ENCODE data around the gene HIRA. TPM values are rescaled to one million over a fixed set of nuclear protein-coding genes. Genes with fewer than 3 reads are reported as not detected.
A peak's percentile ranks its signal among the peaks of the same experiment; 100 is the strongest.
"Not testable (repeated sequence)": the region's sequence is repeated elsewhere in the genome, so short reads cannot be mapped to it uniquely, and the experiment has no call there.

HIRA gene
- polyA plus RNA-seq, 5 donors: 21.1 to 28.3 (median 25.5) TPM

DNA sequence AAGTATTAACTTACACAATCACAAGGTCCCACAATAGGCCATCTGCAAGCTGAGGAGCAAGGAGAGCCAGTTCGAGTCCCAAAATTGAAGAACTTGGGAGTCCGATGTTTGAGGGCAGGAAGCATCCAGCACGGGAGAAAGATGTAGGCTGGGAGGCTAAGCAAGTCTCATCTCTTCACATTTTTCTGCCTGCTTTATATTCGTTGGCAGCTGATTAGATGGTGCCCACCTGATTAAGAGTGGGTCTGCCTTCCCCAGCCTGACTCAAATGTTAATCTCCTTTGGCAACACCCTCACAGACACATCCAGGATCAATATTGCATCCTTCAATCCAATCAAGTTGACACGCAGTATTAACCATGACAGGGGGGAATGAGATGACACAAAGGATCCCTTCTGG, 101.3 kb downstream of the HIRA start:
- DNase-seq: not testable (repeated sequence)

DNA sequence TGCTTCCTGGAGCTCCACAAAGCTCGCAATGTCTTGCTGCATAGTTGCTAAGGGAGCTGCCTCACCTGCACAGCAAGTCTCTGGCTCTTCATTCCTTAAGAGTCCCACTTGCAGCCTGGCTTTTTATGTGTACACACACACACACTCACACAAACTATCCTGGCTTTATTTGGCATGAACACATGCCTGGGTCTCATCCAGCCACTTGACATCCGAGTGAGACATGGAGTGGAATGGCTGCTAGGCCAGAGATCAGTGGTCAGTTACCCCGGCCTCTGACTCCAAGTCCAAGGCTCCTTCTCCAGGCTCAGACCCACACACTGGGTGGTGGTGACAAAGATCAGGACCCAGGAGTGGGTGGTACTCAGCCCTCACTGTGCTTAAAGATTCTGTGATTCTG, 102.1 kb downstream of the HIRA start:
- no peak for DNase-seq

DNA sequence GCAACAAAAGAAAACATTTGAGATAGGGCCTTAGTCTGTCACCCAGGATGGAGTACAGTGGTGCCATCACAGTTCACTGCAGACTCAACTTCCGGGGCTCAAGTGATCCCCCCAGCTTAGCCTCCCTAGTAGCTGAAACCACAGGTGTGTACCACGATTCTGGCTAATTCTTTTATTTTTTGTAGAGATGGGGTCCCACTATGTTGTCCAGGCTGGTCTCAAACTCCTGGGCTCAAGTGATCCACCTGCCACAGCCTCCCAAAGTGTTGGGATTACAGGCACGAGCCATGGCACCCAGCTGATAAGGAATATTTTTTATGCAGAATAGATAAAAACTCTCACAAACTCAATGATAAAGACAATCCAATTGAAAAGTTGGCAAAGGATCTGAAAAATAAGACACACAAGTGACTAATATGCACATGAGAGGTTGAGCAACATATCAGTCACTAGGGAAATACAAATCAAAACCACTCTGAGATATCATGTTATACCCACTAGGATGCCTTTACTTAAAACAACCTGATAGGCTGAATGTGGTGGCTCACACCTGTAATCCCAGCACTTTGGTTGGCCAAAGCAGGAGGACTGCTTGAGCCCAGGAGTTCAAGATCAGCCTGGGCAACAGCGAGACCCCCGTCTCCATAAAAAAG, 106.1 kb downstream of the HIRA start:
- DNase-seq: no peak

DNA sequence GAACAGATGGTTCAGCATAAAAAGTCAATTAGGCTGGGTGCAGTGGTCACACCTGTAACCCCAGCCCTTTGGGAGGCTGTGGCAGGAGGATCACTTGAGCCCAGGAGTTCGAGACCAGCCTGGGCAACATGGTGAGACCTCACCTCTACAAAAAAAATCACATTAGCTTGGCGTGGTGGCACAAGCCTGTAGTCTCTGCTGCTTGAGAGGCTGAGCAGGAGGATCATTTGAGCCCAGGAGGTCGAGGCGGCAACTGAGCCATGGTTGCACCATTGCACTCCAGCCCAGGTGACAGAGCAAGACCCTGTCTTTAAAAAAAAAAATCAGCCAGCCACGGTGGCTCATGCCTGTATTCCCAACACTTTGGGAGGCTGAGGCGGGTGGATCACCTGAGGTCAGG, 108.1 kb downstream of the HIRA start:
- not testable (repeated sequence) for DNase-seq

DNA sequence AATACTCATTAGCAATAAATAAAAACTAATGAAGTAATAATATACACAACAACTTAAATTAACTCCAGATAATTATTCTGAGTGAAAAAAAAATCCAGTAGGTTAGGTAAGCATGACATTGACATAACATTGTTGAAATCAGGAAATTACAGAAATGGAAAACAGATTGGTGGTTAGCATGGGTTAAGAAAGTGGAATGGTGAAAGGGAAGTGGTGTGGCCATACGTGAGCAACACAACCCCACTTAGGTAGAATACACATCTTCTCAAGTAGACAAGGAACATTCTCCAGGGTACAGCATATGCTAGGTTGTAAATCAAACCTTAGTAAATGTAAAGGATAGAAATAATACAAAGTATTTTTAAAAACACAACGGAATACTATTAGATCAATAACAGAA, 109.8 kb downstream of the HIRA start:
- no peak for DNase-seq

DNA sequence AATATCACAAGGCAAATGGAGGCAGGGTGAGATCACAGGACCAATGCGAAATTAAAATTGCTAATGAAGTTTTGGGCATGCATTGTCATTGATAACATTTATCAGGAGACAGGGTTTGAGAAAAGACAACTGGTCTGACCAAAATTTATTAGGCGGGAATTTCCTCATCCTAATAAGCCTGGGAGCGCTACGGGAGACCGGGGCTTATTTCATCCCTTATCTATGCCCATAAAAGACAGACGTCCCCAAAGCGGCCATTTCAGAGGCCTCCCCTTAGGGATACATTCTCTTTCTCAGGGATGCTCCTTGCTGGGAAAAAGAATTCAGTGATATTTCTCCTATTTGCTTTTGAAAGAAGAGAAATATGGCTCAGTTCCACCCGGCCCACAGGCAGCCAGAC, 111.4 kb downstream of the HIRA start:
- DNase-seq: not testable (repeated sequence)

DNA sequence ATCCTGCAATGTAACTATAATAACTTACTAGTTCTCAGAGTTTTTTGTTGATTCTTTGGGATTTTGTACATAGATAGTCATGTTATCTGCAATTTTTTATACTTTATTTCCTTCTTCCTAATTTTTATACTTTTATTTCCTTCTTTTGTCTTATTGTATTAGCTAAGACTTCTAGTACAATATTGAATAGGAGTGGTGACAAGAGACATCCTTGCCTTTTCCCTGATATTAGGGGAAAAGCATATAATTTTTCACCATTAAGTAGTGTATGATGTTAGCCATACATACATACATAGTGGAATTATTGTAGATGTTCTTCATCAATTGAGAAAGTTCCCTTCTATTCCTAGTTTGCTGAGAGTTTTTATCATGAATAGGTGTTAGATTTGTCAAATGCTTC, 112.3 kb downstream of the HIRA start:
- DNase-seq: no peak

DNA sequence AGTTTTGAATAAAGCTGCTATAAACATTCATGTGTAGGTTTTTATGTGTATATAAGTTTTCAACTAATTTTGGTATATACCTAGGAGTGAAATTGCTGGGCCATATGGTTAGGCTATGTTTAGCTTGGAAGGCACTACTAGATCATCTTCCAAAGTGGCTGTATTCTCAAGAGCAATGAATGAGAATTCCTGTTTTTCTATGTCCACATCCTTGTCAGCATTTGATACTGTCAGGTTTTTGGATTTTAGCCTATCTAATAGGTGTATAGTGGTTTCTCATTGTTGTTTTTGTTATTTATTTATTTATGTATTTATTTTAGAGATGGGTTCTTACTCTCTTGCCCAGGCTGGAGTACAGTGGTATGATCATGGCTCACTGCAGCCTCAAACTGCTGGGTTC, 113.7 kb downstream of the HIRA start:
- no peak for DNase-seq

DNA sequence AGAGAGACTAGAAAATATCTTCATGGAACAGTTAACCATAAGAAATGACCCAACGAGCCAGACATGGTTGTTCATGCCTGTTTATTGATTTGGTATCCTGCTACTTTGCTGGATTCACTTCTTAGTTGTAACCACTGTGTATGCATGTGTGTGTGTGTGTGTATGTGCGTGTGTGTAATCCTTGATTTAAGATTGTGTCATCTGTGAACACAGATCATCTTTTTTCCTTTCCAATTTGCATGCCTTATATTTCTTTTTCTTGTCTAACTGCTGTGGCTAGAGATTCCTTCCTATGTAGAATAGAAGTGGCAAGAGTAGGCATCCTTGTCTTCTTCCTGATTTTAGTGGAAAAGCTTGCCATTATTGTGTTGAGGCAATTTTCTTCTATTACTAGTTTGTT, 123.7 kb downstream of the HIRA start:
- DNase-seq: no peak

DNA sequence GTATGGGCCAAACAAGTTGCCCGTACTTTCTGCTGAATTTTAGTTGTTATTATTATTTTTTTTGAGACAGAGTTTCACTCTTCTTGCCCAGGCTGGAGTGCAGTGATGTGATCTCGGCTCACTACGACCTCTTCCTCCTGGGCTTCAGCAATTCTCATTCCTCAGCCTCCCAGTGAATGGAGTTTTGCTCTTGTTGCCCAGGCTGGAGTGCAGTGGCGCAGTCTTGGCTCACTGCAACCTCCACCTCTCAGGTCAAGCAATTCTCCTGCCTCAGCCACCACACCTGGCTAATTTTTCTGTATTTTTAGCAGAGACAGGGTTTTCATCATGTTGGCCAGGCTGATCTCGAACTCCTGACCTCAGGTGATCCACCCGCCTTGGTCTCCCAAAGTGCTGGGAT, 125.0 kb downstream of the HIRA start:
- DNase-seq: not testable (repeated sequence)

DNA sequence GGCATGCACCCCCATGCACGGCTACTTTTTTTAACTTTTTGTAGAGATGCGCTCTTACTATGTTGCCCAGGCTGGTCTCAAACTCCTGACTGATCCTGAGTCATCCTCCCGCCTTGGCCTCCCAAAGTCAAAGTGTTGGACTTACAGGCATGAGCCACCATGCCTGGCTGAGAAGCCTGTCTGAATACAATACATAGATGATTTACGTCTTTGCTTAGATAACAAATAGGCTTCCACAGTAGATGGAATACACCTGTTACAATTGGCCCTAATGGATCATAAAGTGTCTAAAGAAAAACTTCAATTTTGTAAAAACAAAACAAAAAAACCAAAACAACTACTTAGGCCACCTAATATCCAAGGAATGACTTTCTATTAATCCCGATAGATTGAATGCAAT, 127.0 kb downstream of the HIRA start:
- no peak for DNase-seq

DNA sequence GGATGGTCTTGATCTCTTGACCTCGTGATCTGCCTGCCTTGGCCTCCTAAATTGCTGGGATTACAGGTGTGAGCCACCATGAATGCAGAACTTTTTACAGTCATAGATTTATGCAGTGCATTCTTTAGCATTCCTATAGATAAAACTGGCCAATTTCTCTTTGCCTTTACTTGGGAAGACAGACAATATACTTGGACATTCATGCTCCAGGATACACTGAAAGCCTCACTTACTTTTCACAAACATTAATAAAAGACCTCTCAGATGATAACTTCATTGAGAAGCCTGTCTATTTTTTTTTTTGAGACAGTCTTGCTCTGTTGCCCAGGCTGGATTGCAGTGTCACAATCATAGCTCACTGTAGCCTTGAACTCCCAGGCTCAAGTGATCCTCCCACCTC, 127.7 kb downstream of the HIRA start:
- no peak for DNase-seq

DNA sequence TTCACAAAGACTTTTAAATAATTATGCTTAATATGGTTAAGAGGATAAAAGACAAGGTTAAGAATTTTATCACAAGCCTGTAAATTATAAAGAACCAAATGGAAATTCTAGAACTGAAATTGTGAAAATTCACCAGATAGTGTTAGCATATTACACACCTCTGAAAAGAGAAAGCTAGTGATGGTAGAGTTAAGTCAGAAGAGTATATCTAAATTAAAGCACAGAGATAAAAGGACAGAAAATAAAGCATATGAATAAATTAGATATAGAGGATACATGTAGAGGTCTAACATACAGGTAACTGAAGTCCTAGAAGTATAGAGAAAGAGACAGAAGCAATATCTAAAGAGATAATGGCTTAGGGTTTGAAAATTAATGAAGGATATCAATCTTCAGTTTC, 135.8 kb downstream of the HIRA start:
- no peak for DNase-seq

DNA sequence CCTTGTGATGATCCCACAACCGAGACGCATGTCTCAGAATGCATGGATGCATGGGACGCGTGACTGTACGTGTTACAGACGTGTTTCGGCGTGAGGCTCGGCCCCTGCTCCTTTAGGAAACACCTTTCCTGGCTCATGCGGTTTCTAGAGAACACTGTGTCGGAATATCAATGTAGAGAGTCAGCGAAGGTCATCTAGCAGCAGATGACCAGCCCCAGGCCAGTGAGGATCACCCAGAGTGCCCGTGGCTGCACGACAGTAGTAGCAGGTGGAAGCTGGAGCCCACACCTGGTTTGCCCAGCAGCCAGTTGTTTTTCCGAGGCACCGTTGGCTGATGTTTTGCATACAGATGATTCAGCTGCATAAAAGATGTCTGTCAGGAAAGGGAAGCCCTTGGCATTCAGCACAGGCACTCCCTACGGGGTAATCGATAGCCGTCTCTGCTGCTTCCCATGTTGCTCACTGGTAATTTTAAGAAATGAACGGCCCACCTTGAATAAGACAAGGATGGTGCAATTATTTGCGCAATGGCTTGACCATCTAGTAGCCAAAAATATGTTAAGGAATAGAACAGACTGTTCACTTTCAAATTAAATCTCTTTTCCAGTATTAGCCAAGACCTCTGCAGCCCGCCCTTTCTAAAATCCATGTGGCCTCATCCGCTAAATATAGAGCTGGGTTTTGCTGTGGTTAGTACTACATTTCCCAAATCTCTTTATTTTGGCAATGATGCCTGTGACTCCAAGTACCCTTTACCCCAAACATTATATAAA, 138.9 kb downstream of the HIRA start:
- no peak for DNase-seq

DNA sequence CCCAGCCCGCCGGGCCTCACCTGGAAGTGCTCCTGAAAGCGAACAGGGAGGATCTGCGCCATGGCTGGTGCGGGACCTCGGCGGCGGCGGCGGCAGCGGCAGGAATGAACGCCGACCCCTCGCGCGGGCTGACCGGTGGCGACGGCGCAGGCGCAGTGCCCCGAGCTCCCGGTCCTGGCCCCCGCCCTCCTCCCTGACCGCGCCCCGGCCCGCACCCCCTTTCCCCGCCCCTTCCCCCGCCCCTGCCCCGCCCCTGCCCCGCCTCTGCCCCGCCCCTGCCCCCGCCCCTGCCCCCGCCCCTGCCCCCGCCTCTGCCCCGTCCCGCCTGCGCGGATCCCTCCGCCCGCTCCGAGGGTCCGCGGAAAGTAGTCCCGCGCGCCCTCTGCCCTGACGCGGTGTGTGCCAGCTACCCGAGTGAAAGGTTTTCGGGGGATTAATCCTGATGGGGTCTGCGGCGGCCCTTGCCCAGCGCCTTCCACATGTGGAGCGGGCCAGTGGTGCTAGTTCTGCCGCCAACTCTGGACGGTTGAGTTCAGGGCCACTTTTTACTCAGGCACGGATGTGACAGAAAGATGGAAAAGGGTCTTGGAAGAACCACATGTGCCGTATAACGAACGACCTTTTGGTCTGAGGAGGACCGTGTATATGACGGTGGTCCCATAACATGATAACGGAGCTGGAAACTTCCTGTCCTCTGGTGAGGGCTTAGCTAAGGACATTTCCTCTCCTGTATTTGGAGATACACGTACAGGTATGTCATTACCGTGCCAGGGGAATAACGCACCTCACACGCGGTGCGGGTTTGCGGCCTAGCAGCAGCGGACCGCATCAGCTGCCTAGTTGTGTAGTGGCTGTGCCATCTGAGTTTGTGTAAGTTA, 139.7 kb downstream of the HIRA start, which contains the start of gene CLTCL1:
Gene CLTCL1 (minus strand): TSS at position 140 of the 878 bp plus-strand sequence. CDS start 78 bp downstream, at position 62.
- peak; percentile 77 to 86 for DNase-seq

DNA sequence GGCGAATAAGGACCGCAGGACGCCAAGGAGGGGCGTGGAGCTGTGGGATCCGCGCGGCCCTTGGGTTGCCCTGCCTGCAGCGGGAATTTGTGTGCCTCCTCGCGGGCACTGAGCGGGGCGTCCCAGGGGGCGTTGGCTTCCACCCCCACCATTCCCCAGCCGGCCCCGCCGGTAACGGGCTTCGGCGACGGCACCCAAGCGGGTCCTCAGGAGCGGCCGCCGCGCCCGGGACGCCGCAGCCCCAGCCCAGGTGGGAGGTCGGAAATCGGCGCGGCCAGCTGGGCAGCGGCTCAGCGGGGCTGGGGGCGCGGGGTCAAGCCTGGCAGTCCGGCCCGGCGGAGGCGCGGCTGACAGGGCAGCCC, 140.3 kb downstream of the HIRA start:
- peak in 1 of 2 donors; percentile 25 for DNase-seq

DNA sequence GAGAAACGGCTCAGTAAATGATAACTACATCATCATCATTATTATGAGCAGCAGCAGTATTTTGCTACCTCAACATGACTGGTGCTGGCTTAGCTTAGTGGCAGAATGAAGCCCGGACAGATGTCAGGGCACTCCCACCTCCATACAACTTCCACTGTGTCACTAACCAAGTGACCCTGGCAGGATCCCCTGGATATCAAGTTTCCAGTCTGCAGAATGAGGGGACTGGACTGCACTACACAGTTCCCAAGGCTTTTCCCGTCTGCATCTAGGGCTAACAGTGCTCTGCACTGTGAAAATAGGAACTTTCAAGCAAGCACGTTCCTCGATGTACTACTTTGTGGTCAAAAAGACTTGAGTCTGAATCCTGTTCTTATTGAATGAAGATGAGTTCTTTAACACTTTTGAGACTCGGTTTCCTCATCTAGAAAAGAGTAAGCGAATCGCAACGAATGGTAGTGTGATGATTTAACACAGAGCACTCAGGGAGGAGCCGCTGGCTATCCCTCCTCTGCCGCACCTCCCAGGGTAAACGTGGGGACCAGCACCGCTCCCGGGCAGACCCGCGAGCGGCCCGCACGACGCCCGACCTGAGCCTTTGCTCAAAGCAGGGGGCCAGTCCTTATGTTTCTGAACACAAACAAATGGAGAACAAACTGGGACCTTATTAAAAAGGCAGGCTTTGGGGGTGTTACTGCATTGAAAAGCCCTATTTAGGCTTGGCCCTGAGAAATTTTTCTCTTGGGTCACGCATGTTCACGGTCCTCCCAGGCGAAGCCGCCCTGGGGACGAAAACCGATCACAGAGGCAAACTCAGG, 140.9 kb downstream of the HIRA start:
- DNase-seq: no peak

DNA sequence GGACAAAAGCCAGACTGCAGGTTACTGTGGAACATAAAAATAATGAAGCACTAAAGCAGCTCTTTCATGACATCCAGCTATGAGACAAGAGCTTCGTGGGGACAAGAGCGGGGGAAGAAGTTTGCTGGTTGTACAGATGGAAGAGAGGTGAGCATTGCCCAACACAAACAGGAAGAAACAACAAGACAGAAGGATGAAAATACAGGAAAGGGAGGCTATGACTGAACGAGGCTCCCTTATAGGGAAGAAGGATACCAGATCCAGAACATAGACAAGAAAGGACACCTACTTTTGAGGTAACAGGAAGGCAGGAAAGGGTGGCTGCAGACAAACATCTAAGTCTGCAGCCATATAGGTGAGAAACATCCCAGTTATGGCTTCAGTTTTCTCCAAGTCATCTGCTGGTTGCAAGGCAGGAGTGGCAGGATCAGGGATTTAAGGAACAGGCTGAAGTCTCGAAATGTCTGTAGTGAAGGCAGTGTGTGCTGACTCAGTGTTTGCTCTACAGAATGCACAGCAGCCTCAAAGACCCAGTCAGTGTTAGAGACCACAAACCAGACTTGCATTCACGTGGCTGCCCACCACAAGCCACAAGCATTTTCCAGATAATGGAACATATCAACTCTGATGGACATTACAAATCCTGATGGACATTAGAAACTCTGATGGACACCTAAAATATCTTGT, 141.9 kb downstream of the HIRA start:
- no peak for DNase-seq

DNA sequence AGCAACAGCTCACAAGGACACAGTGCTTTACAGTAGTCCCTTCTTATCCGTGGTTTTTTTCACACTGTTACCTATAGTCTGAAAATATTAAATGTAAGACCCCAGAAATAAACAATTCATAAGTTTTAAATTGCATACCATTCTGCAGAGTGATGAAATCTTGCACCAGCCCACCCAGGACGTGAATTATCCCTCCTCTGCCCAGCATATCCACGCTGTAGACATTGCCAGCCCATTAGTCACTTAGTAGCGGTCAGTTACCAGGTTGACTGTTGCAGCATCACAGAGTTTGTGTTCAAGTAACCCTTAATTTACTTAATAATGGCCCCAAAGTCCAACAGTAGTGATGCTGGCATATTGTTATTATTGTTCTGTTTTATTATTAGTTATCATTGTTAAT, 143.6 kb downstream of the HIRA start:
- DNase-seq: no peak

DNA sequence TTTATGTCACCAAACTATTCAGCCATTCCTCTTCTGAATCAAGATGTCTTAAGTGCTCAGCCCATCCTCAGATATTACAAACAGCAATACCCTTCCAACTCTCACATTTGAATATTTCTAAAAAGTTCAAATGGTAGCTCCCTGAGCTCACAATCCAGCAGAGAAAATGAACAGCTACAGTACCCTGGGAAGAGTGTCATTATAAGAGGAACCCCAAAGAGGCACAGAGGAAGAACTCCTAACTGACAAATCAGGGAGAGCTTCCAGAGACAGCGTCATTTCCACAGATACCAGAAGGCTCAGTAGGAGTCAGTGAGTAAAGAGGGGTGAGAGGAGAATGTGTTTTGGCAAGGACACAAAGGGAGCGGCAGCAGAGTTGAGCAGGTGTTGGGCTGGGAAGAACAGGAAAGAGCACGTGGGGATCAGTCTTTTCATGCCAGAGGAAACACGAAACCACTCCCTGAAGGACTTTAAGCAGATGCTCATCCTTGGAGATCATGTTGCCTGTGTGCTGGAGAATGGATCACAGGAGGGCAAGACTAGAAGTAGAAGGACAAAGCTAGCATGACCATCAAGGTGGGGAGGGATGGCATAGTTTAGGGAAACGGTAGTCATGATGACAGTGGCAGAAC, 144.3 kb downstream of the HIRA start:
- DNase-seq: no peak

DNA sequence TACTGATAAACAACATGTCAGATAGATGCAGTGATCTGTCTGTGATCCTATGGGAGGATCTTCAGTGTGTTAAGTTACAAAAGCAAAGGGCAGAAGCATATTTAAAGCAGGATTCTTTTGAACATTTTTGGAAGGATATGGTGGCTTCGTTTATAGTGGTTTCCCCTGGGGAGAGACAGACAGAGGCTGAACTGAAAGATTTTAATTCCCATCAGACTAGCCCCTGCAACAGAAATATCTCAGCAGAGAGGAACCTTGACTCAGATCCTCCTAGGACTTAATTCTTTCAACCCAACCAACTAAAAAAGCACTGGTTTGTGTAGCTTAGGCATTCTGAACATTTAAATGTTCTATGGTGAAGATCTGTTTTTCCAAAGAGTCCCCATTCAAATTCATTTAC, 145.7 kb downstream of the HIRA start:
- no peak for DNase-seq

Data from right lung (tissue), 5 donors.